A549 treated with AZD2906 at 1 μM for 4 hours (cell line): ENCODE measurements around the gene CD163L1. TPM values are rescaled to one million over a fixed set of nuclear protein-coding genes. Genes with fewer than 3 reads are reported as not detected.

Experiments used
- total RNA-seq: library from RNA; stranded (reverse); fragments of 200-300 nt; extraction: Qiagen RNA extraction; gene quantifications from 5 replicates; pipeline ENCODE4 v1.2.3, GENCODE V29; 2022

The CD163L1 gene
- 0.22 to 0.67 TPM (median 0.41 TPM) in 5 replicates for total RNA-seq

GRCh38 chr12:7444076-7444475 lies at the start of gene CD163L1:
Gene CD163L1, minus strand, starts transcription at chr12:7444153. Its CDS starts 26 bp downstream, at chr12:7444127.

Other genes starting within 250 kb of the CD163L1 start
- not detected in 5 replicates for gene ACSM4, start 140.1 kb downstream of the CD163L1 start, total RNA-seq
- 0.03 to 0.06 TPM (median 0.06 TPM) in 3 of 5 replicates, not detected in the others for gene CD163, start 59.6 kb upstream of the CD163L1 start, total RNA-seq
- not detected in 5 replicates for gene APOBEC1, start 221.8 kb upstream of the CD163L1 start, total RNA-seq